ENCODE measurements around the gene NDUFS8.
"Not testable (repeated sequence)": the region's sequence is repeated elsewhere in the genome, so short reads cannot be mapped to it uniquely, and the experiment has no call there.

Gene NDUFS8

DNA sequence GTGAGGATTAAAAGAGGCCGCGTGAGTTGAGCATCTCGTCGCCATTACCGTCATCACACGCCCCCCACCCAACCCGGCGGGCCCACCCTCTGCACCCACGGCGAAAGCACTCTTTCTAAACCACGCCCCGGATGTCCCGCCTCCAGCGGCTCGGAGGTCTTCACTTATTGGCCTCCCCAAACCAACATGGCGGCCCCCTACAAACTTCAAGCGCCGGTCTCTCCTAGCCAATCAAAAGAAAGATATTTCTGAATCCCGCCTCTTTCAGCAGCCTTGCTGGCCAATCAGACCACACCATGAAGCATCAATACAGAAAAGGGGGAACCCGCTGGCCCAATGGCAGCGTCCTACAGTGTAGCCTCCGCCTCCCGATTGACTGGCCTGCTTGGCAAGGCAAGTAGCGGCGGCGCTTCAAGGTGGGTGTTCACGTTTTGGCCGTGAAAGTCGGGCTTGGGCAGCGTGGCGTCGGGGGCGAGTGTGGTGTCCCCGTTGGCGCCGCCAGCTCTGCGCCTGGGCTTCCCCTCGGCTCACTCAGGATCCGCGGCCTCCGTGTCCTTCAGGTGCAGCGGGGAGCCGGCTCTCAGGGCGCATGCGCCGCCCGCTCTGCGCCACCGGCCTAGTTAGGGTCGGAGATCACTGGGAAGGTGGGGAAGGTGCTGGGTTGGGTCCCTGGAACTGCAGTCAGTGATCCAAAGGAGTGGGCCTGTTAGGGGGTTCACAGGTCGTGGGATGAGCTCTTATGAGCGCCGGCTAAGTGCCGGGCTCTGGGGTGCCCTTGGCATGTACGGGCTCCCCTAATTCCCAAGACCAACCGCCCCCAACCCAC lies at the start of gene NDUFS8:
Gene NDUFS8 (plus strand): TSS at position 364 of the 826 bp plus-strand sequence. CDS start 1,471 bp downstream, outside the sequence.
- DNase-seq = peak; percentile 99

GRCh38 chr11:67981226-67981625 lies 49.3 kb upstream of the NDUFS8 start:
- not testable (repeated sequence) for DNase-seq

DNA sequence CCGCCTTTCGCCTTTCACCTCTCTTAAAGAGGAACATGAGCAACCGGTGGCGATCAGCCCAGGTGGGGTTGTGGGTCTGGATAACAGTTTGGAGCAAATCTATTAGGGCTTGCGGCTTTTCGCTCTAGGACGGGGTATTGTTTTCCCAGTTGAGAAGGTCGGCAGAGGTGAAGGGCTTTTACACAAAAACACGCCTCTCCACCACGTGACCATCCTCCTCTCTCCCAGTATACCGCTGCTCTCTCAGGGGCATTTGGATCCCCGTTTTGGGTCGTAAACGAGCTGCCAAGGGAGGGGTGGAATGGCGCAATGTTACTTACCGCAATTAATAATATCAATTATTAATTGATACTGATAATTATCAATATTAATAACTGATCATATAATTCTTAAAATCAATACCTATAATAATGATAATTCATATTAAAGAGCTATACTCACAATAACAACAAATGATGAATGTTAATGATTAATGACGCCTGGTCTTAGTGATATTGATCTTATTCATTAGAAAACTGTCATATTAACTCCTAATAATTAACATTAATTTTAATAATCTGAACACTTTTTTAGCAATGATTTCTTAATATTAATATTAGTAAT lies 48.1 kb upstream of the NDUFS8 start:
- not testable (repeated sequence) for DNase-seq

DNA sequence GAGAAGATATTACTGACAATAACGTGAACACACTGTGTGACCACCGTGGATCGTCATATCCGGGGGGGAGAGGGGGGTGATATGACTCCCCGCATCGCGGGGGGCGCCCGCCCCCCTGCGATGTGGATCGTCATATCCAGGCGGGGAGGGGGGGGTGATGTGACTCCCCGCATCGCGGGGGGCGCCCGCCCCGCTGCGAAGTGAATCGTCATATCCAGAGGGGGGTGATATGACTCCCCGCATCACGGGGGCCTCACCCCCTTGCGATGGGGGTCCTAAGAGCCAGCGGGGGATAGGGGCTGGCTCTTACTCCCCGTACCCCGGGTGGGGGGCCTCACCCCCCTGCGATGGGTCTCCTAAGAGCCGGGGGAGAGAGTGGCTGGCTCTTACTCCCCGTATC lies 46.5 kb upstream of the NDUFS8 start:
- no peak for DNase-seq

DNA sequence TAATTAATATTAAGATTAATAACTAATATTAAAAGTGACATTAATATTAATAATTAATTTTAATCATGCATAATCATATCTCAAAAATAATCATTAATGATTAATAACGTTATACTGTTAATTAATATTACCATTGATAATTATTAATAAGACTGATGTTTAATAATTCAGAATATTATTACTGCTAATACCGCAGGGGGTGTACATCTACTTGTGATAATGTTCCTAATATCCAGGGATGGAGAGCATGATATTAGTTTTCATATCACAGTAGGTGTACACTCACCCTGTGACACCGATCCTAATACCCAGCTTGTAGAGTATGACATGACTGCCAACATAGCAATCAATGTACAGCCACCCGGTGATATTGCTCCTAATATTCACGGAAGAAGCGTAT lies 45.2 kb upstream of the NDUFS8 start:
- DNase-seq = not testable (repeated sequence)

- not testable (repeated sequence) for DNase-seq
Measured at GRCh38 chr11:67990546-67991346, 39.7 kb upstream of the NDUFS8 start.

- not testable (repeated sequence) for DNase-seq
Measured at GRCh38 chr11:67991347-67992121, 38.9 kb upstream of the NDUFS8 start.

GRCh38 chr11:67993821-67994220 lies 36.7 kb upstream of the NDUFS8 start:
- DNase-seq = peak; percentile 56

- not testable (repeated sequence) for DNase-seq
Measured at GRCh38 chr11:67994387-67994786, 36.1 kb upstream of the NDUFS8 start.

- DNase-seq = not testable (repeated sequence)
Measured at GRCh38 chr11:67995129-67995528, 35.4 kb upstream of the NDUFS8 start.

DNA sequence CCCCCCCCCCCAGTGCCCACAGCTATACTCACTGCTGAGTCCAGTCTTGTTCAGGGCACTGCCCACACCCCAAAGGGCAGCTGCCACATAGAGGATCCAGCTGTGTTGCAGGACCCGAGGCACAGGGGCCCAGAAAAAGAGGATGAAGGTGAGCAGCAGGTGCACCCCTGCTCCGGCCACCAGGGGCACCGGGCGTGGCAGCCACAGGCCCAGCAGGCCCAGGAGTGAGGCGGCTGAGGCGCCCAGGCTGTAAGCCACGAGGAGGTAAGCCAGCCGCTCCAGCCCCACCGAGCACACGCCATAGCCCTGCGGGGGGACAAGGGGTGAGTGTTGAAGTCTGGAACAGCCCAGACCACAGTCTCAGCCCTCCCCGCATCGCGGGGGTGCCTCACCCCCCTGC lies 34.9 kb upstream of the NDUFS8 start:
- not testable (repeated sequence) for DNase-seq

DNA sequence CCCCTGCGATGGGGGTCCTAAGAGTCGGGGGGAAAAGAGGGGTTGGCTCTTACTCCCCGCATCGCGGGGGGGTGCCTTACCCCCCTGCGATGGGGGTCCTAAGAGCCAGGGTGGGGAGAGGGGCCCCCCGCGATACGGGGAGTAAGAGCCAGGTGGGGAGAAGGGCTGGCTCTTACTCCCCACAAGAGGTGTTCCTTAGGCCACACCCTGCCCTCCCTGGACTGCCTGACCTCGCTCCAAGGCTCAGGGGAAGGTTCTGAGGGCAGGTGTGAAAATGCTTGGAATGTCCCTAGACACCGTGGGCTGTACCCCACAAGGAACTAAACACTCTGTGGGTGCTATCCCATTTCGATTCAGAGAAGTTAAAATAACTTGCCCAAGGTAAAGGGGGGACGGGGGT lies 34.4 kb upstream of the NDUFS8 start:
- DNase-seq = no peak

DNA sequence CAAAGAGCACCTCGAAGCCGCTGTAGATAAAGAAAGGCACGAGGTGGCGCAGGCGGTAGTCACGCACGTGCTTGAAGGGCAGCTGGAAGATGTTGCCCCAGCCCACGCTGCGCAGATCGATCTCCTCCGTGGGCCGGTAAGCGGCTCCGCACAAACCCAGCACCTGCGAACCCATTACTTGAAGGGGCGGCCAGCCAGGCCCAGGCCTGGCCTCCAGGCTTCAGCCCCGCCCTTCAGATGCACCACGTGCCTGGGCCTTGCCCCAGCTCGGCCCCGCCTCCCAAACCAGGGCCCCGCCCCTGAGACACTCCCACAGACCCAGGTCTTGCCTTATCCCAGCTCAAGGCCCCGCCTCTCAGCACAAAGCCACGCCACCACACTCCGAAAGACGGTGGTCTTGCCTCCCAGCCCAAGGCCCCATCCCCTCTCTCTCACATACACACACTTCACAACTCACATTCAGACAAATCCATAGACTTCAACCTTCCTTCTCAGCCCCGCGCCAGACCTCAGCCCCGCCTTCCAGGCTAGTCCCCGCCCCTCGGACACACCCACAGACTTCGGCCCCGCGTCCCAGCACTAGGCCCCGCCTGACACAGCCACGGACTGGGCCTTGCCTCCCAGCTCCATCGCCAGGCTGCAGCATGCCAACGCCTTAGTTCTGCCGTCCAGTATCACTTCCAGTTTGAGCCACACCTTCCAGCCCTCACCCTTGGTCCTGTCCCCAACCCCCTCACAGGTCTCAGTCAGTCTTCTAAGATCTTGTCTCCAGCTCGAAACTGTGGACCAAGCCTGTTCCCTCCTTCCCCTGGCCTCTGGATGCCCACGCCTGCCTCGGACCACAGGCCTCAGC lies 33.6 kb upstream of the NDUFS8 start:
- no peak for DNase-seq

GRCh38 chr11:67997475-67997921 lies 33.0 kb upstream of the NDUFS8 start:
- DNase-seq = no peak

GRCh38 chr11:67998150-67999045 lies 32.1 kb upstream of the NDUFS8 start:
- peak; percentile 8 for DNase-seq

- DNase-seq = no peak
Measured at GRCh38 chr11:67999201-67999629, 31.3 kb upstream of the NDUFS8 start.

DNA sequence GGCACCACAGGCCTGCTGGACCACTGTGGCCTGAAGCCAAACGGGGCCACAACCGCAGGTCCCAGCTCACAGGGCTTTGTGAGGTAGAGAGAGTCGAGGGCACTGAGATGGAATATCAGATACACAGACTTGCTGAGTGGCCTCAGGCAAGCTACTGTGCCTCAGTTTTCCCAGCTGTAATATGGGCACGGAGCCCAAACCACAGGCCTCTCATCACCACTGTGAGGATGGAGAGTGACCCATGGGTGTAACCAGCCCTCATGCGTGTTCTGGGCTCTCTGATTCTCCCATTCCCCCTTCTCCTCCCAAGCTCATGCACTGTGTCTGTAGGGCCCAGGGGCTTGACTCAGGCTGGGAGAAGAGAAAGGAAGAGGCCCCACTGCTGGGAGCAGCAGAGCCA lies 30.8 kb upstream of the NDUFS8 start:
- no peak for DNase-seq

DNA sequence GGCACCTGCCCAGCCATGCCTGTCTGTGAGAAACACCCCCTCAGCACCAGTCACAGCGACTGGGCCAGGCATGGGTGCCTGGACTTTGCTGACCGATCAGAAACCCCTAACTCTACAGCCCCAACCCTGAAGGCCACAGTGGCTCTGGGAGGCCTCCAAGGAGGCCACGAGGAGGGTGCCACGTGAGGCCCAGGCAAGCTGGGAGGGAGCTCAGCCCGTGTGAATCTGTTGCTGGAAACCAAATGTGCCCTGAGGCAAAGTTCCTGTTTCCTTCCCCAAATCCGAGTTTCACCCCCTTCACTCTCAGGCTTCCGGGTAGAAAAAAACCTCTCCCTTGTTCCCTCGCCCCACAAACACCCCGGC lies 27.9 kb upstream of the NDUFS8 start:
- DNase-seq = no peak

DNA sequence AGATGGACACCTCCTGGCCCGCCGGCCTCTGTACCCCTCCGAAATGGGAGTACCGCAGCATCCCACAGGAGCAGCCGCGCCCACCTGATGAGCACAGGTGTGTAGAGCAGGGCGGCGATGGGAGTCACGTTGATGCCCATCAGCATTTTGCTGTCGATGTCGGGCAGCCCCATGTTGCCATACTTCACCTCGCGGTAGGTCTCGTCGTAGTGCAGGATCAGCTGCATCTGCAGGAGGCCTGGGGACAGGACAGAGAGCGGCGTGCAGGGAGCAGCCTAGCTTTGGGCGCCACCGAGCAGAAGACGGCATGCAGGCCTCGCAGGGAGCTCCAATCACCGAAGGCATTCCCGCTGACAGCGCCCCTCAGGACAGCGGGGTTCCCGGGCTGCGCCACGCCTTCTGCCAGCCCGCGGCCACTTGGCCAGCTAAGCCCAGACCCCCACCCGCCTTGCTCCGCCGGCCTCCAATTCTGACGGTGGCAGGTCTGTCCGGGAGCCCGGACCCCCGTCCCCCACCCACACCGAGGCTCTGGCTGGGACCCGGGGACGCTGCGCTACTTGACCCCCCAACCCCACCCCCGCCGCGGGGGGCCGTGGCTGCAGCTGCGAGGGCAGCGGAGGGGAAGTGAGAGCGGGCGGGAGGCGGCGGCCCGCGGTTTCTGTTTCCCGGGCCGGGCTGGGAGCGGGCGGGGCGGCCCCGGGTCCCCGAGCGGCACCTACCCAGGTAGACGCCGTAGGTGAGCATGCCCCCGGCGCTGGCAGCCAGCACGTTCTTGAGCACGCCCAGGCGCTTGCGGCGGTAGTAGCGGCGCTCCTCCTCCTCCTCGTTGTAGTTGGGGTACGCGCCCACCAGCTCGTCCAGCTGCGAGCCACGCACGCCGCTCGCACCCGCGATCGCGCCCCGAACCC lies 27.3 kb upstream of the NDUFS8 start:
- DNase-seq = peak; percentile 54
